Measurements from ENCODE around the gene FASTK. TPM values are rescaled to one million over a fixed set of nuclear protein-coding genes. Genes with fewer than 3 reads are reported as not detected.

Gene FASTK
- polyA plus RNA-seq, 3 donors from 2014 or later: 49.0 to 57.6 (median 51.2) TPM

DNA sequence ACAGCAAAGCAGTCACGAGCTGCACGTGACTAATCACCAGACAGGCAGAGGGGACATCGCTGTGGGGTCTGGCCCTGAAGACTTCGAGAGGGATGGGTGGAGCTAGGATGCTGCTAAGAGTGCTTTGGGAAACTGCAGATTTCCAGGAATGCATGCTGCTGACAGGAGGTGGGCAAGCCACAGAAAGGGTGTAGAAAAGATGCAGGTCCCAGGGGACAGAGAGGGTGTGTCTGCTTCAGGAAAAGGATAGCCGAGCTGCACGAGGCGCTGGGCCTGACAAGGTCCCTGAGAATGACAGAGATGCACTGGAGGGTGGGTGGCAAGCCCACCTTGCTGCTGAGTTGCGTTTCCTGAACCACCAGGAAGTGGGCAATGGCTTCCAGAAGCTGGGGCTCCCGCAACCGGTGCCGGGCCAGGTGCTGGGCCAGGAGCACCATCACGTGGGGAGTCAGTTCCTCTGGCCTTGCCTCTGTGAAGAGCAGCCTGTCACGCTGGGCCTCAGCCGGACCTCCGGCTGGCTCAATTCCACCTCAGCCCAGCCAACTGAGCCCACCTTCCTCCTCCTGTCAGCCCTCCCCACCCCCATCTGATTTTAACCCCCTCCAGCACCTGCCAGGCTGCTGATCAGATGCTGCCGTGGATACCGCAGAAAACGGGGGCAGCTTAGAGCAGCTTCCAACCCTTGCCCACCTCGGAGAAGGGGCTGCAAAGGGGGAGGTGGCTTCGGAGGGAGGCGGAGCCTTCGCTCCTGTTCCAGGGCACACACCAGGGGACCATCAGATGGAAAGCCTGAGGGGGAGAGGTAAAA, 2.2 kb downstream of the FASTK start:
- H3K27me3 Mint-ChIP-seq (ENCODE audit: low read depth in 3 of 3): peaks cover 0 to 7% (median 2%) of the 10 kb centered on the region in 3 donors
- peaks cover 0 to 4% (median 0%) of the 10 kb centered on the region in 3 donors for H3K36me3 Mint-ChIP-seq
- H3K4me3 Mint-ChIP-seq: peak overlapping the region; percentile 76 to 85 (median 82)
- H3K27ac Mint-ChIP-seq: peak overlapping the region in 5 of 6 donors; percentile 40 to 88 (median 64)
- no peak for DNase-seq
- peaks cover 24 to 27% of the 10 kb centered on the region in 2 donors for H3K4me1 Mint-ChIP-seq
- H3K9me3 Mint-ChIP-seq: no peaks in the 10 kb centered on the region

DNA sequence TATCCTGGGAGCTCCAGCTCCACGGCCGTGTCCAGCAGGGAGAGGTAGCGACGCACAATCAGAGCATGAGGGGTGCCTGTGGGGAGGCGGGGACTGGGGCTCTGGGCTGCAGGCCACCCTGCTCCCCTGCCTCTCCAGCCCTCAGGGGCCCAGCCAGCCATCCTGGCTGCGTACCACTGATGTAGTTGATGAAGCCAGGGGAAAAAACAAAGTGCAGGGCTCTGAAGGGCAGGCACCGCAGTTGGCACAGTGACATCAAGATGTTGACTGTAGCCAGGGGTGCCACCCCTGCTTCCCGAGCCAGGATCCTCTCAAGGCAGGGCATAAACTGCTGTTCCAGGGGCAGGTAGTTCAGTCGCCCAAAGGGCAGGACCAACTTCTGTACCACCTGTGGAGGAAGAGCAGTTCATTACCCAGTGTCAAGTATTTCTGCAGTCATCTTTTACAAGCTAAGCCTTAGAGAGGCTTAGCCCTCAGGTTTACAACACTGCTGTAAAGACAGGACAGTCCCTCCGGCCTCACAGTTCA, 2.8 kb downstream of the FASTK start:
- peaks cover 0 to 7% (median 2%) of the 10 kb centered on the region in 3 donors for H3K27me3 Mint-ChIP-seq (ENCODE audit: low read depth in 3 of 3)
- H3K9me3 Mint-ChIP-seq: no peaks in the 10 kb centered on the region
- DNase-seq: no peak
- H3K4me1 Mint-ChIP-seq: peaks cover 22 to 24% of the 10 kb centered on the region in 2 donors
- peak overlapping the region; percentile 41 to 85 (median 56) for H3K4me3 Mint-ChIP-seq
- peak overlapping the region in 4 of 6 donors; percentile 40 to 74 (median 66) for H3K27ac Mint-ChIP-seq
- H3K36me3 Mint-ChIP-seq: peaks cover 0 to 4% (median 0%) of the 10 kb centered on the region in 3 donors

DNA sequence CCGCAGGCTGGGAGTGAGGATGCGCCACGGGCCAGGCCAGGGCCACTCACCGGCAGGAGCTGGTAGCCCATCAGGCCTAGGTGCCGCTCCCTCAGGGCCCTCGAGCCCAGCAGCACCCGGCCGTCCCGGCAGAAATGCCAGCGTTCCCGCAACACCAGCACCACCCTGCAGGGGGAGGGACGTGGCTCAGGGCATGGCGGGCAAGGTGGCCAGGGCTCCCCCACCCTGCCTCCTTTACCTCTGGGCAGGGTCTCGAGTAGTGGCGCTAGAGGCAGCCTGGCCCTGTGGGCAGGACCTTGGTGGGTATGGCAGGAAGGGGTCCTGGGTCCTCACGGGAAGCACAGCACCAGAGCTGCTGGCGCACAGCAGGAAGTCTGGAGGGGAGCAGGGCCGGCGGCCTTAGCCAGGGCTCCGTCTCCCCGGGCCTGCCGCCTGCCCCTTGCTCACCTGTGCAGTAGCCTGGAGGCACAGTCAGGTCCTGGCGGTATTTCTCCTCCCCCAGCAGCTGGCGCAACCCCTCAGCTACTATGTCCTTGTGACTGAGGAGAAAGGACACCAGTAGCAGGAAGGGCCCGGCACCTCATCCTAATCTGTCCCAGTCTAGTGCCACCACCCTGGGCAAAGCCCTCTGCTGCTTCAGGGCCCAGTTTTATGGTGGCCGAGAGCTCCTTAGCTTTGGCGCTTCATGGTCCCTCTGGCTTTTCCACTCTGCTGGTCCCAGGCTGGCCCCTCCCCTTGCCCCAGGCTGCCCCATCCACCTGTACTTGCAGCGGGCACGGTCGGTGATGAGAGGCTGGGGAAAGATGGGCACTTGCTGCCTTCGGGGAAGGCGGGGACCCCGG, 3.5 kb downstream of the FASTK start:
- H3K4me1 Mint-ChIP-seq: peaks cover 18 to 20% of the 10 kb centered on the region in 2 donors
- no peak for DNase-seq
- peaks cover 0 to 4% (median 0%) of the 10 kb centered on the region in 3 donors for H3K36me3 Mint-ChIP-seq
- H3K27me3 Mint-ChIP-seq (ENCODE audit: low read depth in 3 of 3): peaks cover 0 to 7% (median 0%) of the 10 kb centered on the region in 3 donors
- no peak overlapping the region for H3K4me3 Mint-ChIP-seq
- H3K27ac Mint-ChIP-seq: no peak overlapping the region
- no peaks in the 10 kb centered on the region for H3K9me3 Mint-ChIP-seq

- peaks cover 0 to 7% (median 0%) of the 10 kb centered on the region in 3 donors for H3K27me3 Mint-ChIP-seq (ENCODE audit: low read depth in 3 of 3)
These were observed 4.6 kb downstream of the FASTK start for GRCh38 chr7:151075978-151076426.

GRCh38 chr7:151075662-151075971, 5.0 kb downstream of the FASTK start:
- DNase-seq: no peak
- H3K27me3 Mint-ChIP-seq (ENCODE audit: low read depth in 3 of 3): peaks cover 0 to 7% (median 0%) of the 10 kb centered on the region in 3 donors
- peaks cover 0 to 7% (median 0%) of the 10 kb centered on the region in 3 donors for H3K36me3 Mint-ChIP-seq
- no peak overlapping the region for H3K27ac Mint-ChIP-seq
- H3K4me1 Mint-ChIP-seq: peaks cover 16 to 20% of the 10 kb centered on the region in 2 donors
- H3K9me3 Mint-ChIP-seq: no peaks in the 10 kb centered on the region
- H3K4me3 Mint-ChIP-seq: no peak overlapping the region

More at GRCh38 chr7:151075978-151076426, 4.6 kb downstream of the FASTK start:
- no peak for DNase-seq
- peaks cover 16 to 20% of the 10 kb centered on the region in 2 donors for H3K4me1 Mint-ChIP-seq
- no peak overlapping the region for H3K4me3 Mint-ChIP-seq
- H3K27ac Mint-ChIP-seq: no peak overlapping the region
- H3K36me3 Mint-ChIP-seq: peaks cover 0 to 4% (median 0%) of the 10 kb centered on the region in 3 donors
- H3K9me3 Mint-ChIP-seq: no peaks in the 10 kb centered on the region

DNA sequence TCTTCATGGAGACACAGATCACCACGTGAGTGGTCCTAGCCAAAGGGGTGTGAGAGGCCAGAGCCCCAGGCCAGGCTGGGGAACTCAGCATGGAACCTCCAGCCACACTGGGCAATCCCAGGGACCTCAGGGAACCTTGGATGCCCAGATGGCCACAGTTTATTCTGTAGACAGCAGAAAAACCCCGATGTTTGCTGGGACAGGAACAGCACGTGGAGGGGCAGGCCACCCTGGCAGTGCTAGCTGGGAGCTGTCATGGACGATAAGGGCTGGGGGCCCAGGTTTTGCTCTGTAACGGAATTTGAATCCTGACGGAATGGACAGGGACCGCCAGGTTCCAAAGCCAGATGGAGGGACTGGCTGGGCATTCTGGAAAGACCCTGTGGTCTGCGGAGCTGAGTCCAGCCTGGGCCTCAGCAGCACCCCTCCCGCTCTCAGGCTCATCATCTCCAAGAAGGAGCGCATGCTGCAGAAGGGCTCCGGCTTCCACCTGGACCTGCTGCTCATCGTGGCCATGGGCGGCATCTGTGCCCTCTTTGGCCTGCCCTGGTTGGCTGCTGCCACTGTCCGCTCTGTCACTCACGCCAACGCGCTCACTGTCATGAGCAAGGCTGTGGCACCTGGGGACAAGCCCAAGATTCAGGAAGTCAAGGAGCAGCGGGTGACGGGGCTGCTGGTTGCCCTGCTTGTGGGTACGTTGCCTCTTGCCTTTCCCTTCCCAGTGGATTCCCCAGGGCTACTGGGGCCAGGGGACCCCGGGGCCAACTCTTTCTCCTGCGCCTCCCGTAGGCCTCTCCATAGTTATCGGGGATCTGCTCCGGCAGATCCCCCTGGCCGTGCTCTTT, 5.6 kb downstream of the FASTK start:
- DNase-seq: no peak
- Mint-ChIP-seq H3K27me3 (ENCODE audit: low read depth in 3 of 3) (peaks cover 0 to 7% (median 0%) of the 10 kb centered on the region in 3 donors), H3K4me3 (no peak overlapping the region), H3K36me3 (peaks cover 0 to 8% (median 0%) of the 10 kb centered on the region in 3 donors), H3K4me1 (peaks cover 16 to 19% of the 10 kb centered on the region in 2 donors), H3K9me3 (no peaks in the 10 kb centered on the region), H3K27ac (no peak overlapping the region)

DNA sequence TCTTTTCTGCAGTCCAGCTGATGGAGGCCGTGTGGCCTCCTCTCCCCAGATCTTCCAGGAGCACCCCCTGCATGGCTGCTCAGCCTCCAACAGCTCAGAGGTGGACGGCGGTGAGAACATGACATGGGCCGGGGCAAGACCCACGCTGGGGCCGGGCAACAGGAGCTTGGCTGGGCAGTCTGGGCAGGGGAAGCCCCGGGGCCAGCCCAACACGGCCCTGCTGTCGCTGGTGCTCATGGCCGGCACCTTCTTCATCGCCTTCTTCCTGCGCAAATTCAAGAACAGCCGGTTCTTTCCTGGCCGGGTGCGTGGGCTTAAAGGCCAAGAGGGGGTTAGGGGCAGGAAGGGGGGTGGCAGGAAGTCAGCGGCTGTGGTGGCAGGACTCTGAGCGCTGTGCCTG, 6.6 kb downstream of the FASTK start:
- Mint-ChIP-seq H3K9me3 (no peaks in the 10 kb centered on the region), H3K36me3 (peaks cover 0 to 14% (median 4%) of the 10 kb centered on the region in 3 donors), H3K4me1 (peaks cover 8% of the 10 kb centered on the region in 2 donors), H3K4me3 (no peak overlapping the region), H3K27ac (peak overlapping the region in 1 of 6 donors; percentile 28), H3K27me3 (ENCODE audit: low read depth in 3 of 3) (peaks cover 0 to 5% (median 0%) of the 10 kb centered on the region in 3 donors)
- no peak for DNase-seq

GRCh38 chr7:151071032-151071866, 9.4 kb downstream of the FASTK start:
- Mint-ChIP-seq H3K27me3 (ENCODE audit: low read depth in 3 of 3) (no peaks in the 10 kb centered on the region), H3K4me1 (no peaks in the 10 kb centered on the region), H3K4me3 (no peak overlapping the region), H3K9me3 (no peaks in the 10 kb centered on the region), H3K27ac (no peak overlapping the region), H3K36me3 (peaks cover 0 to 22% (median 4%) of the 10 kb centered on the region in 3 donors)
- no peak for DNase-seq

DNA sequence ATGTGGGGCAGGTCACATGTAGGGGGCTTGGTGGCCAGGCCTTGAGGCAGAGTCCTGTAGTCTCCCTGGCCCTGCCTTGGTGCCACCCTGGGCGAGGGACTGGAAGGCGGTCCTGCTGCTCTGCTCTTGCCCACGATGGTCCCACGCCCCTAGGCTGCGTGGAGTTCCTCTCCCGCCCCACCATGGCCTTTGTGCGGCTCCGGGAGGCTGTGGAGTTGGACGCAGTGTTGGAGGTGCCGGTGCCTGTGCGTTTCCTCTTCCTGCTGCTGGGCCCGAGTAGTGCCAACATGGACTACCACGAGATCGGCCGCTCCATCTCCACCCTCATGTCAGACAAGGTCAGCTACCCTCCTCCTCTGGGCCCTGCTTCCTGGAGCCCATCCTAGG, 10.0 kb downstream of the FASTK start:
- no peaks in the 10 kb centered on the region for H3K27me3 Mint-ChIP-seq (ENCODE audit: low read depth in 3 of 3)
- H3K4me3 Mint-ChIP-seq: no peak overlapping the region
- no peak overlapping the region for H3K27ac Mint-ChIP-seq
- no peaks in the 10 kb centered on the region for H3K9me3 Mint-ChIP-seq
- H3K4me1 Mint-ChIP-seq: no peaks in the 10 kb centered on the region
- DNase-seq: no peak
- H3K36me3 Mint-ChIP-seq: peaks cover 0 to 20% (median 4%) of the 10 kb centered on the region in 3 donors

GRCh38 chr7:151069841-151070573, 10.6 kb downstream of the FASTK start:
- Mint-ChIP-seq H3K4me3 (no peak overlapping the region), H3K9me3 (no peaks in the 10 kb centered on the region), H3K36me3 (peaks cover 0 to 22% (median 4%) of the 10 kb centered on the region in 3 donors), H3K4me1 (no peaks in the 10 kb centered on the region), H3K27me3 (ENCODE audit: low read depth in 3 of 3) (no peaks in the 10 kb centered on the region), H3K27ac (no peak overlapping the region)
- no peak for DNase-seq

DNA sequence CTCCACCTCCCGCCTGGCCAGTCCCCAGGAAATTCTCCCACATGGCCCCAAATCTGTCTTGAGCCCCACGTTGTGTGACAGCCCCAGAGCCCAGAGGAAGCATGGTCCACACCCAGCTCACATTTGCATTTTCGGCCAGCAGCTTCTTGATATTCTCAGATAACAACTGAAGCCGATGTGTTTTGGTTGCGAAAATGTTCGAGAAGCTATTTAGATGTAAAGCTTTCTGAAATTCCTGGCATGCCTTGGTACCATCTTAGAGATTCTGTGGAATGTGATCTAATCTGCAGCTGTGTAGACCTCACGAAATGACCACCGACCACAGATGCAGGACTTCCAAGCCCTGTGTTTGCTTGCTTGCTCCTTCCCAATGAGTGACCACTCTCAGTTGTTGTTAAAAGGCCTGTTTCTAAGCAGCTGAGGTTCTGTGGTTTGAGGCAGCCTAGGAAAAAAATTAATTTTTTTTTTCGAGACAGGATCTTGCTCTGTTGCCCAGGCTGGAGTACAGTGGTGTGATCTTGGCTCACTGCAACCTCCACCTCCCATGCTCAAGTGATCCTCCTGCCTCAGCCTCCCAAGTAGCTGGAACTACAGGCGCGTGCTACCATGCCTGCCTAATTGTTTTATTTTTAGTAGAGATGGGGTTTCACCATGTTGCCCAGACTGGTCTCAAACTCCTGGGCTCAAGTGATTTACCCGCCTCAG, 12.4 kb downstream of the FASTK start:
- no peak overlapping the region for H3K27ac Mint-ChIP-seq
- H3K27me3 Mint-ChIP-seq (ENCODE audit: low read depth in 3 of 3): no peaks in the 10 kb centered on the region
- no peaks in the 10 kb centered on the region for H3K9me3 Mint-ChIP-seq

More for the DNA sequence above, 12.4 kb downstream of the FASTK start:
- H3K4me1 Mint-ChIP-seq: no peaks in the 10 kb centered on the region
- peaks cover 0 to 22% (median 4%) of the 10 kb centered on the region in 3 donors for H3K36me3 Mint-ChIP-seq
- no peak for DNase-seq
- no peak overlapping the region for H3K4me3 Mint-ChIP-seq

All from immature natural killer cell (primary cell).